Measurements from ENCODE around the gene PSMC4.

DNA sequence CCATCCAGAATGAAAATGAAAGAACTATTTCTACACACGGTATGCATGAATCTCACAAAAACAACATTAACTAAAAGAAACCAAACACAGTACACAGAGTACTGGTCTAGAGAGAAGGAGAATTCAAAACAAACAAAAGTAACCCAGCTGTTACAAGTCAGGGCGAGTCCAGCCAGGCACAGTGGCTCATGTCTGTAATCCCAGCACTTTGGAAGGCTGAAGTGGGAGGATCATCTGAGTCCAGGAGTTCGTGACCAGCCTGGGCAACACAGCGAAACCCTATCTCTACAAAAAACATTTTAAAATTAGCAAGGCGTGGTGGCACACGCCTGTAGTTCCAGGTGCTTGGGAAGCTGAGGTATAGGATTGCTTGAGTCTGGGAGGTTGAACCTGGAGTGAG is 1.7 kb upstream of the PSMC4 start:
- no peak for TF ChIP-seq CTCF (IDR thresholded peaks at IDR 0.05 in 4 of 5, conservative IDR thresholded peaks at IDR 0.05 in 1 of 5)
- no peak for TF ChIP-seq POLR2A (IDR thresholded peaks at IDR 0.05)

Data from gastrocnemius medialis (tissue), 4 donors.